Measurements from ENCODE around the gene UBE2N.

Gene UBE2N, protein sequence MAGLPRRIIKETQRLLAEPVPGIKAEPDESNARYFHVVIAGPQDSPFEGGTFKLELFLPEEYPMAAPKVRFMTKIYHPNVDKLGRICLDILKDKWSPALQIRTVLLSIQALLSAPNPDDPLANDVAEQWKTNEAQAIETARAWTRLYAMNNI

GRCh38 chr12:93441617-93442410 lies at the start of gene UBE2N:
TSS of gene UBE2N (minus strand) at chr12:93441947. CDS start at chr12:93441884, 63 bp downstream.
- Histone ChIP-seq H3K27ac (ENCODE audit: low read length) (no peak within 1 kb of the TSS), H3K36me3 (ENCODE audit: control insufficient read depth, insufficient read depth, low read length) (no peaks in the 10 kb centered on the region), H3K9me3 (ENCODE audit: control insufficient read depth, insufficient read depth, low read length) (no peaks in the 10 kb centered on the region), H3K4me3 (ENCODE audit: low read length) (peak within 1 kb of the TSS; percentile 94), H3K27me3 (ENCODE audit: control insufficient read depth, insufficient read depth, low read length) (no peaks in the 10 kb centered on the region), H3K4me1 (ENCODE audit: control insufficient read depth, insufficient read depth, low read length) (peaks cover 2% of the 10 kb centered on the region)
- no CpG with 5 or more reads among the region's 105 CpGs for WGBS (ENCODE audit: insufficient coverage, insufficient read length)
- peak; percentile 67 for DNase-seq (ENCODE audit: low read depth, low spot score)

GRCh38 chr12:93484315-93484981 lies 42.7 kb upstream of the UBE2N start:
- Histone ChIP-seq H3K4me1 (ENCODE audit: control insufficient read depth, insufficient read depth, low read length) (no peaks in the 10 kb centered on the region), H3K36me3 (ENCODE audit: control insufficient read depth, insufficient read depth, low read length) (peaks cover 16% of the 10 kb centered on the region; the same call in 1 of the 2 replicates), H3K27ac (ENCODE audit: low read length) (no peak overlapping the region), H3K9me3 (ENCODE audit: control insufficient read depth, insufficient read depth, low read length) (no peaks in the 10 kb centered on the region), H3K4me3 (ENCODE audit: low read length) (no peak overlapping the region), H3K27me3 (ENCODE audit: control insufficient read depth, insufficient read depth, low read length) (no peaks in the 10 kb centered on the region)
- no peak for DNase-seq (ENCODE audit: low read depth, low spot score)
- WGBS (ENCODE audit: insufficient coverage, insufficient read length), result no CpG with 5 or more reads among the region's 8 CpGs

DNA sequence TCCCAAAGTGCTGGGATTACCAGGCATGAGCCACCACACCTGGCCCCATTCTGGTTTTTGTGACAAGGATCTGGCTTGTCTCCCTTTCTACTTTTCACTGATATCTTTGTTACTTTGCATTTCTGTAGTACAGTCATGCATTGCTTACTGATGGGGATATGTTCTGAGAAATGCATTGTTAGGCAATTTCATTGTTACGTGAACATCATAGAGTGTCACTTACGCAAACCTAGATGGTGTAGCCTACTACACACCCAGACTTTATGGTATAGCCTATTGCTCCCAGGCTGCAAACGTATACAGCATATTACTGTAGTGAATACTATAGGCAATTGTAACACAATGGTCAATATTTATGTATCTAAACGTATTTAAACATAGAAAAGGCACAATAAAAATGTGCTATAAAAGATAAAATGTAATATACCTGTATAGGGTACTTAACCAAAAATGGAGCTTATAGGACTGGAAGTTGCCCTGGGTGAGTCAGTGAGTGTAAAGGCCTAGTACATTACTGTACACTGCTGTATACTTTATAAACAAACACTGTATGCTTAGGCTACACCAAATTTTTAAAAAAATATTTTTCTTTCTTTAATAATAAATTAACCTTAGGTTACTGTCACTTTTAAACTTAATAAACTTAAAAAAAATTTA lies 41.5 kb upstream of the UBE2N start:
- H3K9me3 ChIP-seq (ENCODE audit: control insufficient read depth, insufficient read depth, low read length), result no peaks in the 10 kb centered on the region
- no CpG with 5 or more reads among the region's 4 CpGs for WGBS (ENCODE audit: insufficient coverage, insufficient read length)
- no peak for DNase-seq (ENCODE audit: low read depth, low spot score)
- H3K27ac ChIP-seq (ENCODE audit: low read length), result no peak overlapping the region
- H3K4me1 ChIP-seq (ENCODE audit: control insufficient read depth, insufficient read depth, low read length), result no peaks in the 10 kb centered on the region
- no peak overlapping the region for H3K4me3 ChIP-seq (ENCODE audit: low read length)
- peaks cover 16% of the 10 kb centered on the region; the same call in 1 of the 2 replicates for H3K36me3 ChIP-seq (ENCODE audit: control insufficient read depth, insufficient read depth, low read length)
- no peaks in the 10 kb centered on the region for H3K27me3 ChIP-seq (ENCODE audit: control insufficient read depth, insufficient read depth, low read length)

DNA sequence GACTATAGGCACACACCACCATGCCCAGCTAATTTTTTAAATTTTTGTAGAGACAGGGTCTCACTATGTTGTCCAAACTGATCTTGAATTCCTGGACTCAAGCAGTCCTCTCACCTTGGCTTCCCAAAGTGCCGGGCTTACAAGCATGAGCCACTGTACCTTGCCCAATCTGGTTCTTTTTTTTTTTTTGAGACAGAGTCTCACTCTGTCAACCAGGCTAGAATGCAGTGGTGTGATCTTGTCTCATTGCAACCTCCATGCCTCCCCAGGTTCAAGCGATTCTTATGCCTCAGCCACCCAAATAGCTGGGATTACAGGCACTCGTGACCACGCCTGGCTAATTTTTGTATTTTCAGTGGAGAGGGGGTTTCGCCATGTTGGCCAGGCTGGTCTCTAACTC lies 41.0 kb upstream of the UBE2N start:
- Histone ChIP-seq H3K4me3 (ENCODE audit: low read length) (no peak overlapping the region), H3K36me3 (ENCODE audit: control insufficient read depth, insufficient read depth, low read length) (peaks cover 18% of the 10 kb centered on the region; the same call in 1 of the 2 replicates)

DNA sequence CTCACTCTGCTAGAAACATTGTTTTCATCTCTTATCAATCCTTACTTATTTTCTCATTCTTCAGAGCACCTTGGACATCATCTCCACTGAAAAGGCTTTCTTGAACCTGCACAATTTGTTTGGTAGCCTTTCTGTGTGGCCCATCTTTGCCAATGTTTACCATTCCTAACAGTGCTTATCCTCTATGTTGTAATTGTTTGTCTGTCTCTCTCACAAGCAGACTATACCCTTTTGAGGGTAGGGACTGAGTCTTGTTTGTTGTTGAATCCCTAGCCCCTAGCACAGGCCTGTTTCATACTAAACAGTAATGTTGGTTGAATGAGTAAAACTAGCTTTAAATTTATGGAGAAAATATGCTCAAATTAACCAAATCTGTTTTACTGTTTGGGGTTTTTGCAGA lies 34.8 kb upstream of the UBE2N start:
- Histone ChIP-seq H3K4me1 (ENCODE audit: control insufficient read depth, insufficient read depth, low read length) (no peaks in the 10 kb centered on the region), H3K9me3 (ENCODE audit: control insufficient read depth, insufficient read depth, low read length) (no peaks in the 10 kb centered on the region), H3K27ac (ENCODE audit: low read length) (no peak overlapping the region), H3K36me3 (ENCODE audit: control insufficient read depth, insufficient read depth, low read length) (peaks cover 9% of the 10 kb centered on the region; the same call in 1 of the 2 replicates), H3K27me3 (ENCODE audit: control insufficient read depth, insufficient read depth, low read length) (no peaks in the 10 kb centered on the region), H3K4me3 (ENCODE audit: low read length) (no peak overlapping the region)
- DNase-seq (ENCODE audit: low read depth, low spot score), result no peak

More for the DNA sequence above, 41.0 kb upstream of the UBE2N start:
- WGBS (ENCODE audit: insufficient coverage, insufficient read length), result no CpG with 5 or more reads among the region's 5 CpGs
- no peak overlapping the region for H3K27ac ChIP-seq (ENCODE audit: low read length)
- no peaks in the 10 kb centered on the region for H3K9me3 ChIP-seq (ENCODE audit: control insufficient read depth, insufficient read depth, low read length)
- no peak for DNase-seq (ENCODE audit: low read depth, low spot score)
- no peaks in the 10 kb centered on the region for H3K27me3 ChIP-seq (ENCODE audit: control insufficient read depth, insufficient read depth, low read length)
- H3K4me1 ChIP-seq (ENCODE audit: control insufficient read depth, insufficient read depth, low read length), result no peaks in the 10 kb centered on the region

GRCh38 chr12:93469386-93469785 lies 27.6 kb upstream of the UBE2N start:
- H3K27me3 ChIP-seq (ENCODE audit: control insufficient read depth, insufficient read depth, low read length), result no peaks in the 10 kb centered on the region
- H3K4me3 ChIP-seq (ENCODE audit: low read length), result no peak overlapping the region
- DNase-seq (ENCODE audit: low read depth, low spot score), result no peak
- H3K4me1 ChIP-seq (ENCODE audit: control insufficient read depth, insufficient read depth, low read length), result no peaks in the 10 kb centered on the region
- H3K36me3 ChIP-seq (ENCODE audit: control insufficient read depth, insufficient read depth, low read length), result peaks cover 4% of the 10 kb centered on the region; the same call in 1 of the 2 replicates
- no peaks in the 10 kb centered on the region for H3K9me3 ChIP-seq (ENCODE audit: control insufficient read depth, insufficient read depth, low read length)
- no peak overlapping the region for H3K27ac ChIP-seq (ENCODE audit: low read length)

- no CpG with 5 or more reads among the region's 7 CpGs for WGBS (ENCODE audit: insufficient coverage, insufficient read length)
Observed at GRCh38 chr12:93468008-93468371, 26.2 kb upstream of the UBE2N start.

GRCh38 chr12:93467351-93468007 lies 25.7 kb upstream of the UBE2N start, which contains the start of gene MRPL42:
TSS of gene MRPL42 (plus strand) at chr12:93467514. CDS start at chr12:93469286, 1,772 bp downstream.
- Histone ChIP-seq H3K27me3 (ENCODE audit: control insufficient read depth, insufficient read depth, low read length) (no peaks in the 10 kb centered on the region), H3K4me3 (ENCODE audit: low read length) (peak within 1 kb of the TSS; percentile 75)
- WGBS (ENCODE audit: insufficient coverage, insufficient read length), result no CpG with 5 or more reads among the region's 36 CpGs

More at GRCh38 chr12:93468008-93468371, 26.2 kb upstream of the UBE2N start:
- no peak for DNase-seq (ENCODE audit: low read depth, low spot score)
- Histone ChIP-seq H3K27ac (ENCODE audit: low read length) (no peak overlapping the region), H3K4me3 (ENCODE audit: low read length) (peak overlapping the region; percentile 75), H3K9me3 (ENCODE audit: control insufficient read depth, insufficient read depth, low read length) (no peaks in the 10 kb centered on the region), H3K36me3 (ENCODE audit: control insufficient read depth, insufficient read depth, low read length) (no peaks in the 10 kb centered on the region; the same call in 1 of the 2 replicates), H3K4me1 (ENCODE audit: control insufficient read depth, insufficient read depth, low read length) (no peaks in the 10 kb centered on the region), H3K27me3 (ENCODE audit: control insufficient read depth, insufficient read depth, low read length) (no peaks in the 10 kb centered on the region)

GRCh38 chr12:93466625-93467350 lies 25.0 kb upstream of the UBE2N start:
- no peaks in the 10 kb centered on the region for H3K9me3 ChIP-seq (ENCODE audit: control insufficient read depth, insufficient read depth, low read length)
- H3K27ac ChIP-seq (ENCODE audit: low read length), result no peak overlapping the region
- no CpG with 5 or more reads among the region's 9 CpGs for WGBS (ENCODE audit: insufficient coverage, insufficient read length)
- no peak overlapping the region; the same call in 1 of the 2 replicates for H3K4me3 ChIP-seq (ENCODE audit: low read length)
- H3K4me1 ChIP-seq (ENCODE audit: control insufficient read depth, insufficient read depth, low read length), result no peaks in the 10 kb centered on the region
- no peaks in the 10 kb centered on the region; the same call in 1 of the 2 replicates for H3K36me3 ChIP-seq (ENCODE audit: control insufficient read depth, insufficient read depth, low read length)
- no peaks in the 10 kb centered on the region for H3K27me3 ChIP-seq (ENCODE audit: control insufficient read depth, insufficient read depth, low read length)
- no peak for DNase-seq (ENCODE audit: low read depth, low spot score)

More at GRCh38 chr12:93467351-93468007, 25.7 kb upstream of the UBE2N start, which contains the start of gene MRPL42:
- no peak within 1 kb of the TSS for H3K27ac ChIP-seq (ENCODE audit: low read length)
- DNase-seq (ENCODE audit: low read depth, low spot score), result peak; percentile 92
- no peaks in the 10 kb centered on the region for H3K9me3 ChIP-seq (ENCODE audit: control insufficient read depth, insufficient read depth, low read length)
- H3K36me3 ChIP-seq (ENCODE audit: control insufficient read depth, insufficient read depth, low read length), result no peaks in the 10 kb centered on the region; the same call in 1 of the 2 replicates
- no peaks in the 10 kb centered on the region for H3K4me1 ChIP-seq (ENCODE audit: control insufficient read depth, insufficient read depth, low read length)
